ENCODE results near the gene CCSER1.
"Not testable (repeated sequence)": the region's sequence is repeated elsewhere in the genome, so short reads cannot be mapped to it uniquely, and the experiment has no call there.

Gene CCSER1

GRCh38 chr4:91319556-91320268, 1192.5 kb downstream of the CCSER1 start:
- no peak for DNase-seq

- no peak for DNase-seq
Measured at GRCh38 chr4:91322961-91323360, 1195.8 kb downstream of the CCSER1 start.

- DNase-seq, result no peak
Measured at GRCh38 chr4:91325495-91325894, 1198.3 kb downstream of the CCSER1 start.

GRCh38 chr4:91326167-91326566, 1199.0 kb downstream of the CCSER1 start:
- not testable (repeated sequence) for DNase-seq

- no peak for DNase-seq
Measured at GRCh38 chr4:91330555-91331137, 1203.5 kb downstream of the CCSER1 start.

GRCh38 chr4:91340822-91341221, 1213.6 kb downstream of the CCSER1 start:
- DNase-seq, result no peak

GRCh38 chr4:91345632-91346031, 1218.4 kb downstream of the CCSER1 start:
- no peak for DNase-seq

- DNase-seq, result not testable (repeated sequence)
Measured at GRCh38 chr4:91356496-91356895, 1229.3 kb downstream of the CCSER1 start.

- not testable (repeated sequence) for DNase-seq
Measured at GRCh38 chr4:91358016-91358415, 1230.8 kb downstream of the CCSER1 start.

- DNase-seq, result not testable (repeated sequence)
Measured at GRCh38 chr4:91358621-91359020, 1231.4 kb downstream of the CCSER1 start.

- DNase-seq, result no peak
Measured at GRCh38 chr4:91359041-91360031, 1232.1 kb downstream of the CCSER1 start.

- no peak for DNase-seq
Measured at GRCh38 chr4:91362125-91362524, 1234.9 kb downstream of the CCSER1 start.

GRCh38 chr4:91366554-91366953, 1239.4 kb downstream of the CCSER1 start:
- DNase-seq, result no peak

GRCh38 chr4:91369116-91369515, 1241.9 kb downstream of the CCSER1 start:
- DNase-seq, result no peak

- no peak for DNase-seq
Measured at GRCh38 chr4:91373546-91373945, 1246.4 kb downstream of the CCSER1 start.

- DNase-seq, result not testable (repeated sequence)
Measured at GRCh38 chr4:91405431-91405830, 1278.2 kb downstream of the CCSER1 start.

- no peak for DNase-seq
Measured at GRCh38 chr4:91422011-91422410, 1294.8 kb downstream of the CCSER1 start.

GRCh38 chr4:91426725-91427124, 1299.5 kb downstream of the CCSER1 start:
- DNase-seq, result no peak

GRCh38 chr4:91427171-91427570, 1300.0 kb downstream of the CCSER1 start:
- no peak for DNase-seq

- DNase-seq, result no peak
Measured at GRCh38 chr4:91434631-91435030, 1307.4 kb downstream of the CCSER1 start.

GRCh38 chr4:91436556-91436955, 1309.4 kb downstream of the CCSER1 start:
- no peak for DNase-seq

- DNase-seq, result no peak
Measured at GRCh38 chr4:91447168-91447567, 1320.0 kb downstream of the CCSER1 start.

GRCh38 chr4:91448668-91449330, 1321.6 kb downstream of the CCSER1 start:
- DNase-seq, result no peak

Data from bone marrow (tissue), 2 donors.